RWPE1 (cell line): ENCODE data around the gene C22orf39.

Experiments
- CTCF ChIA-PET: fragments of 350-600 bp; sonication (Branson Sonifier 250); formaldehyde crosslinking; extraction: SDS; loops from one replicate; lab custom pipeline; 2021; lab: Yijun Ruan, JAX
- POLR2A ChIA-PET: fragments of 400-600 bp; formaldehyde crosslinking; extraction: SDS; loops from one replicate; lab custom pipeline; 2020; ENCODE audit warnings: antibody characterized with exemption; ENCODE audit not compliant: low non-redundant PET; lab: Yijun Ruan, JAX
- DNase-seq: peaks from one replicate; pipeline ENCODE4 v3.0.0; 2012; ENCODE audit warnings: low spot score
- H3K27ac ChIP-seq: fragments of 450-650 bp; 2 replicates; pipeline ENCODE4 v1.5.1; 2017
- CTCF ChIP-seq: fragments of 450-650 bp; conservative IDR thresholded peaks from 2 replicates; pipeline ENCODE4 v1.5.1; 2017; ENCODE audit warnings: low read depth, mild to moderate bottlenecking

The C22orf39 gene

GRCh38 chr22:19455585-19456370 is 8.3 kb upstream of the C22orf39 start:
- no peak for DNase-seq
- CTCF ChIA-PET: no interaction called here
- no peak for TF ChIP-seq CTCF
- POLR2A ChIA-PET: no interaction called here
- peak overlapping the region; percentile 69 for H3K27ac ChIP-seq

DNA sequence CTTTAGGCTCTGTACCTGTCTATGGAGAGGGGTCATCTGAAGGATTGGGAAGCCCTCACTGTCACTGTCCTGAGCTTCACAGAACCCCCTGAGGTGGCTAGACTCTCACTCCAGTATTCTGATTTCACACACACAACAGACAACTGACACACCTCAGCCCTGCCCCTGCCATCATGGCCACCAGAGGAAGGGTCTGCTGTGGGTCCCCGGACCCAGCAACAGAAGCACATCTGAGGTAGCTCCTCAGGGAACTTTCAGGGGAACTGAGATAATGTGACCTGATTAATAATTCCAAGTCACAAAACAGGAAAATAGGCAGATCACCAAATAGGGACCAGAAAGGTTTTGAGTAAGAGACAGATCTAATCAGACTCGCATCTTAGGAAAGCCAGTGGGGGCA is 7.5 kb upstream of the C22orf39 start:
- ChIA-PET CTCF (interaction anchor here (0.6 kb wide), 1 partner anchor 46 kb away, joined by 4 read pairs; no protein-coding TSS in a partner anchor), POLR2A (no interaction called here)
- TF ChIP-seq CTCF: no peak

GRCh38 chr22:19454156-19454555 is 6.6 kb upstream of the C22orf39 start:
- CTCF ChIA-PET: interaction anchor here (0.5 kb wide), 1 partner anchor 226 kb away, joined by 3 read pairs; no protein-coding TSS in a partner anchor
- POLR2A ChIA-PET: no interaction called here
- no peak for DNase-seq
- no peak for TF ChIP-seq CTCF
- H3K27ac ChIP-seq: no peak overlapping the region

More for the DNA sequence above, 7.5 kb upstream of the C22orf39 start:
- no peak for DNase-seq
- peak overlapping the region; percentile 69 for H3K27ac ChIP-seq

GRCh38 chr22:19453718-19454117 is 6.2 kb upstream of the C22orf39 start:
- H3K27ac ChIP-seq: no peak overlapping the region
- no peak for TF ChIP-seq CTCF
- DNase-seq: no peak
- CTCF ChIA-PET: interaction anchor here (0.5 kb wide), 1 partner anchor 226 kb away, joined by 3 read pairs; no protein-coding TSS in a partner anchor
- POLR2A ChIA-PET: no interaction called here

DNA sequence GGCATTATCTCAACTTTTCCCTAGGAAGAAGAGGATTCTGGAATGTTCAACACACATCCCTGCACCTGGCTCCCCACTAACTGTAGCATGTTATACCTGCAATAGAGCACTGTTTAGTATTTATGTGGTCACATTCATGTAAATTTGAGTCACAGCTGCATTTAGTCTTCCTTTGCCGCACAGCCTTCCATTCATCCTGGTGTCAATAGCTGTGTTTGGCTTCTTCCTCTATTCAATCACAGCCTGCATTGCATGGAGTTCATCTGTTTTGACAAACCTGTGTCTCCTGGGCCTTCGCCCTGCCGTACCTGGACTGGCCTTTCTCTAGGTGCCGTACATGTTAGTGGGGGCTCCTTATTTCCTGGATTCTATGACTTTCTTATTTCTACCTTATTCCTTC is 4.1 kb upstream of the C22orf39 start:
- POLR2A ChIA-PET: no interaction called here
- no peak for TF ChIP-seq CTCF
- CTCF ChIA-PET: no interaction called here
- no peak for DNase-seq
- H3K27ac ChIP-seq: no peak overlapping the region

DNA sequence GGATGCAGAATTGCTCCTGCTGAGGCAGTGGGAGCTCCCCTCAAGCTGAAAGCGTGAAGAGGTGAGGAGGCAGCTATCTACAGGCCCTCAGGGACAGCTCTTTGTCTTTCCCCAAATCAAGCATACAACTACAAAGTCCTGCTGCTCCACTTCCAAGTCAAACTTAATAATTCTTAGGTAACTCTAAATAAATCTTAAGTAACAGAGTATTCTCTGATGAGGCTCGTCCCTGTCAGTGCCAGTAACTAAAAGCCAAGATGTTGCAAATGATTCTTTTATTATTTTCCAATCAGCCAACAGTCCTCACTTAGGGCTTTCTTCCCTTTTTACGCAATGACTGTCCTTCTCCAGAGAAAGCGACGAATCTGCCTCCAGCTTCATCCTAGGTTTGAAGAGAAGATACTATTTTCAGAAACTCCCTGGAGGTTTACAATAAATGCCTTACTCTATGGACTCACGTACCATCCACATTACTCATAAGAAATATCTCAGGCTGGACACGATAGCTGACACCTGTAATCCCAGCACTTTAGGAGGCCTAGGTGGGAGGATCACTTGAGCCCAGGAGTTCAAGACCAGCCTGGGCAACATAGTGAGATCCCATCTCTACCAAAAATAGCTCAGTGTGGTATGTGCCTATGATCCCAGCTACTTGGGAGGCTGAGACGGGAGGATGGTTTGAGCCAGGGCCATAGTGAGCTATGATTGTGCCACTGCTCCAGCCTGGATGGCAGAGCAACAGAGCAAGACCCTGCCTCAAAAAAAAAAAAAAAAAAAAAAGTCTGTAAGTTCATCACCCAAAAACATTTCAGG is 3.1 kb upstream of the C22orf39 start:
- POLR2A ChIA-PET: no interaction called here
- no peak overlapping the region for H3K27ac ChIP-seq
- CTCF ChIA-PET: no interaction called here
- TF ChIP-seq CTCF: no peak
- DNase-seq: no peak
